Measurements from ENCODE around the gene PTCH2.

DNA sequence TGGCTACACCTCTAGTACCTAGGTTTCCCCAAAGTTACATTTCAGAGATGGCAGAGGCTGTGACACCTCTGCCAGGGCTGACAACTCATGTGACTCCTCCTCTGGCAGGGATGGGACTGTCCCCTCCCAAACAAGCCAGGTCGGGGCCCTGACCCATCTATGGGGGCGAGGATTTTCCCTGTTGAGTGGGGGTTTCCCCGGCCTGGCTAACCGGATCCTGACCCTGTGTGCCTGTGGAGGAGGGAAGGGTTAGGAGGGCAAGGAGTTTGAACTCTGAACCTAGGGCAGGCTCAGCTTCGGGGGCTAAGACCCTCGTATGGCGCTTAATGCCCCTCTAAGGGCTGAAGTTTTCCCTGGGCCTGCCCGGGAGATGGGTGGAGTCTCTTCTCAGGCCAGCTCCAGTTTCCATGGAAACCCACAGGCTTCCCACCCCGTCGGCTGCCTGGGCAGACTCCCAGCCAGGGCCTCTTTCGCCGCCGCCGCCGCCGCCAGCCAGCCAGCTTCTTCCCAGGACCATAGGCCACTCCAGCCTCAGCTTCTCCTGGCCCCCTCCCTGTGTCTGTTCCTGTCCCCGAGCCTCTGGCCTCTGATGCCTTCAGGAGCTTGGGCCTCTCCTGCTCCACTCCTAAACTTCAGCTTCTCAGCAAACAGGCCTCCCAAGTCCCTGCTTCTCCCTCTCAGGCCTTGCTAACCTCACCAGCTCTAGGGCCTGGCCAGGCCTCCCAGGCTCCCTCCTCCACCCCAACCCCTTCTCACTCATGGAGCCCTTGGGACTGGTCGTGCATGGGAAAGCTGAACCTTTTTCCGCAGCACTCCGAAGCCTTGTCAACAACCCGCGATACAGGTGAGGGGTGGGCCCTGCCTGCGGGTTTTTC is 34.8 kb downstream of the PTCH2 start, which contains the start of gene BTBD19:
- no peak for TF ChIP-seq CTCF (IDR thresholded peaks at IDR 0.05; ENCODE audit: low read depth, low read length)
- TF ChIP-seq EZH2phosphoT487 (IDR thresholded peaks at IDR 0.05; ENCODE audit: low read depth): no peak

Data from OCI-LY3 (cell line).